Measurements from ENCODE around the gene HNRNPUL1. TPM values are rescaled to one million over a fixed set of nuclear protein-coding genes. Genes with fewer than 3 reads are reported as not detected.
A peak's percentile ranks its signal among the peaks of the same experiment; 100 is the strongest.

HNRNPUL1 gene
- total RNA-seq, 1 donor from 2014 or later: 116 TPM

- H3K4me1 ChIP-seq: peaks cover 40% of the 10 kb centered on the region
- H3K4me3 ChIP-seq: peak overlapping the region; percentile 69 to 79
- H3K27me3 ChIP-seq: no peaks in the 10 kb centered on the region
- peaks cover 0 to 40% of the 10 kb centered on the region in 2 donors for H3K36me3 ChIP-seq
- H3K9me3 ChIP-seq: no peaks in the 10 kb centered on the region
- TF ChIP-seq POLR2A (IDR thresholded peaks at IDR 0.05) (no peak), POLR2AphosphoS5 (IDR thresholded peaks at IDR 0.05; ENCODE audit: insufficient read depth in 1 of 2, low read depth in 1 of 2) (no peak)
- TF ChIP-seq, protein P1, sequence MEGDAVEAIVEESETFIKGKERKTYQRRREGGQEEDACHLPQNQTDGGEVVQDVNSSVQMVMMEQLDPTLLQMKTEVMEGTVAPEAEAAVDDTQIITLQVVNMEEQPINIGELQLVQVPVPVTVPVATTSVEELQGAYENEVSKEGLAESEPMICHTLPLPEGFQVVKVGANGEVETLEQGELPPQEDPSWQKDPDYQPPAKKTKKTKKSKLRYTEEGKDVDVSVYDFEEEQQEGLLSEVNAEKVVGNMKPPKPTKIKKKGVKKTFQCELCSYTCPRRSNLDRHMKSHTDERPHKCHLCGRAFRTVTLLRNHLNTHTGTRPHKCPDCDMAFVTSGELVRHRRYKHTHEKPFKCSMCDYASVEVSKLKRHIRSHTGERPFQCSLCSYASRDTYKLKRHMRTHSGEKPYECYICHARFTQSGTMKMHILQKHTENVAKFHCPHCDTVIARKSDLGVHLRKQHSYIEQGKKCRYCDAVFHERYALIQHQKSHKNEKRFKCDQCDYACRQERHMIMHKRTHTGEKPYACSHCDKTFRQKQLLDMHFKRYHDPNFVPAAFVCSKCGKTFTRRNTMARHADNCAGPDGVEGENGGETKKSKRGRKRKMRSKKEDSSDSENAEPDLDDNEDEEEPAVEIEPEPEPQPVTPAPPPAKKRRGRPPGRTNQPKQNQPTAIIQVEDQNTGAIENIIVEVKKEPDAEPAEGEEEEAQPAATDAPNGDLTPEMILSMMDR (IDR thresholded peaks at IDR 0.05): no peak
- peak overlapping the region; percentile 94 for H3K27ac ChIP-seq
- intact Hi-C loops (cut with DNase I): no loop called here
- no peak for DNase-seq (ENCODE audit: extremely low spot score in 2 of 2)
These were observed 46.9 kb downstream of the HNRNPUL1 start for GRCh38 chr19:41311072-41311471.

- H3K9me3 ChIP-seq: no peaks in the 10 kb centered on the region
- H3K4me1 ChIP-seq: peaks cover 40% of the 10 kb centered on the region
- peak overlapping the region; percentile 94 for H3K27ac ChIP-seq
- H3K4me3 ChIP-seq: no peak overlapping the region
- intact Hi-C loops (cut with DNase I): no loop called here
- DNase-seq (ENCODE audit: extremely low spot score in 2 of 2): no peak
- no peaks in the 10 kb centered on the region for H3K27me3 ChIP-seq
- H3K36me3 ChIP-seq: peaks cover 0 to 40% of the 10 kb centered on the region in 2 donors
- TF ChIP-seq POLR2A (IDR thresholded peaks at IDR 0.05) (no peak), POLR2AphosphoS5 (IDR thresholded peaks at IDR 0.05; ENCODE audit: insufficient read depth in 1 of 2, low read depth in 1 of 2) (no peak)
- TF ChIP-seq, protein P1 (IDR thresholded peaks at IDR 0.05): no peak
These were observed 47.4 kb downstream of the HNRNPUL1 start for GRCh38 chr19:41311613-41312012.

DNA sequence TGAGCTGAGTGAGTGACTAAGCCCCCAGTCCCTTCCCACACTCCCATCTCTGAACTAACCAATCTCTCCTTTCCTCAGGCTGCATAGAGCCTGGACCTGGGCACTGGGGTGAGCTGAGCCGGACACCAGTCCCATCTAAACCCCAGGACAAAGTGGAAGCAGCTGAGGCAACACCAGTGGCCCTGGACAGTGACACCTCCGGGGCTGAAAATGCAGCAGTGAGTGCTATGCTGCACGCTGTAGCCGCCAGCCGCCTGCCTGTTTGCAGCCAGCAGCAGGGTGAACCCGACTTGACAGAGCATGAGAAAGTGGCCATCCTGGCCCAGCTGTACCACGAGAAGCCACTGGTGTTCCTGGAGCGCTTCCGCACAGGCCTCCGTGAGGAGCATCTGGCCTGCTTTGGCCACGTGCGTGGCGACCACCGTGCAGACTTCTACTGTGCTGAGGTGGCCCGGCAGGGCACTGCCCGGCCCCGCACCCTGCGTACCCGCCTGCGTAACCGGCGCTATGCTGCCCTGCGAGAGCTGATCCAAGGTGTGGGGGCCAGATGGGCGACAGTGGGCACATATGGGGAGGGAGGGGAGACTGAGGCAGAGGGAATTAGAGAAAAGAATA, 52.2 kb downstream of the HNRNPUL1 start:
- Histone ChIP-seq H3K4me1 (peaks cover 21% of the 10 kb centered on the region), H3K4me3 (no peak overlapping the region), H3K9me3 (no peaks in the 10 kb centered on the region), H3K27ac (no peak overlapping the region), H3K27me3 (no peaks in the 10 kb centered on the region), H3K36me3 (peaks cover 0 to 76% of the 10 kb centered on the region in 2 donors)
- no peak for TF ChIP-seq POLR2A (IDR thresholded peaks at IDR 0.05)
- intact Hi-C loops (cut with DNase I): loop anchor here (5.0 kb wide), 1 partner anchor 36 kb away; the partner anchor contains the start of gene TGFB1
- DNase-seq (ENCODE audit: extremely low spot score in 2 of 2): no peak

DNA sequence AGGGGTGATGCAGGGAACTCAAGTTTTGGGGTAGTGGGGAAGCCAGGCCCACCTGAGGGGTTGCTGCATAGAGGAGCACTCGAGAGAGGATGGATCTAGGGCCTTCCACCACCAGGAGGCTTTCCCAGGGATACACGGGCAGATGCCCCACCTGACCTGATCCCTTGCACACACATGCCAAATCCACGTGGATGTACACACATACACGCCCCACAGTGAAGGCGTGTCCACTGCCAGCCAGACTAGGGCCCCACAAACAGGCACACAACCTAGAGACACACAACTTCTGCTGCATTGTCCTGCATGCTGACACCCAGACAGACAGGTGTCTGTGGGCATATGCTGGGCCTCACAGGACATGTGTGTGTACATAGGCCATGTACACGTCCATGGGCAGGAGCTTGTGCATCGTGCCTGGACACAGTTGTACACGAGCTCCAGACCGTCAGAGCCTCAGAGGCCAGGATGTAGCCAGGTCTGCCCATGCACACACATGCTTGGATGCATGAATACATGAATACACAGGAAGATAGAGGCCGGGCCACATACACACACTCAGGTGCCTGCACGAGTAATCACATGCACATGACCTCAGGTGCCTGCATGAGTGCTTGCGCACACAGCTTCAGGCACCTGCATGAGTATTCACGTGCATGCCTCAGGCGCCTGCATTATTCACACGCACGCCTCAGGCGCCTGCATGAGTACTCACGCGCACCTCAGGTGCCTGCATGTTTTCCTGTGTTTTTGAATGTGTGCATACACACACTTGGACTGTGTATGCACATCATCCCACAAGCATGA, 54.7 kb downstream of the HNRNPUL1 start:
- H3K9me3 ChIP-seq: no peaks in the 10 kb centered on the region
- H3K4me3 ChIP-seq: no peak overlapping the region
- H3K36me3 ChIP-seq: peaks cover 0 to 61% of the 10 kb centered on the region in 2 donors
- DNase-seq (ENCODE audit: extremely low spot score in 2 of 2): no peak
- intact Hi-C loops (cut with DNase I): loop anchor here (5.0 kb wide), 1 partner anchor 33 kb away; the partner anchor contains the start of gene TGFB1
- H3K4me1 ChIP-seq: peaks cover 31% of the 10 kb centered on the region
- no peak overlapping the region for H3K27ac ChIP-seq
- TF ChIP-seq, protein P1 (IDR thresholded peaks at IDR 0.05): no peak
- TF ChIP-seq POLR2AphosphoS5 (IDR thresholded peaks at IDR 0.05; ENCODE audit: insufficient read depth in 1 of 2, low read depth in 1 of 2) (no peak), POLR2A (IDR thresholded peaks at IDR 0.05) (no peak)
- H3K27me3 ChIP-seq: no peaks in the 10 kb centered on the region

DNA sequence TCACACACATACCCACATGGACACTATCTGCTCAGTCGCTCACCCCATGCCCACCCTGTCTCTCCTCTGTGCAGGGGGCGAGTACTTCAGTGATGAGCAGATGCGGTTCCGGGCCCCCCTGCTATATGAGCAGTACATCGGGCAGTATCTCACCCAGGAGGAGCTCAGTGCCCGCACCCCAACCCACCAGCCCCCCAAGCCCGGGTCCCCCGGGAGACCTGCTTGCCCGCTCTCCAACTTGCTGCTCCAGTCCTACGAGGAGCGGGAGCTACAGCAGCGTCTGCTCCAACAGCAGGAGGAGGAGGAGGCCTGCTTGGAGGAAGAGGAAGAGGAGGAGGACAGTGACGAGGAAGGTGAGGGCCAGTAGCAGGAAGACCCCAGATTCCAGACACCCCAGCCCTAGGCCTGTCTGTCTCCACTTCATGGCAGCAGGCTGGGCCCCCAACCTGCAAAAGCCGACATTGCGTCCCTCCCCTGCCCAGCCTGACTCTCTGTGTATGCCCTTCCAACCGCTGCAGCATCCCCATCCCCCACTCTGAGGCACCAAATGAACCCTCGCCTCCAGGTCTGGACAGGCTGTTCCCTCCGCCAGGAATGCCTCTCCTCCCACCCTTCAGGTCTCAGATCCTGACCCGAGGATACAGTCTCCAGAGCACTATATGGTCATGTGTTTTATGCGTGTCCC, 55.5 kb downstream of the HNRNPUL1 start:
- Histone ChIP-seq H3K27ac (no peak overlapping the region), H3K9me3 (no peaks in the 10 kb centered on the region), H3K36me3 (peaks cover 0 to 56% of the 10 kb centered on the region in 2 donors), H3K4me1 (peaks cover 39% of the 10 kb centered on the region), H3K27me3 (no peaks in the 10 kb centered on the region), H3K4me3 (no peak overlapping the region)
- TF ChIP-seq POLR2AphosphoS5 (IDR thresholded peaks at IDR 0.05; ENCODE audit: insufficient read depth in 1 of 2, low read depth in 1 of 2): no peak
- TF ChIP-seq, protein P1 (IDR thresholded peaks at IDR 0.05): no peak
- no peak for TF ChIP-seq POLR2A (IDR thresholded peaks at IDR 0.05)
- DNase-seq (ENCODE audit: extremely low spot score in 2 of 2): no peak
- intact Hi-C loops (cut with DNase I): loop anchor here (5.0 kb wide), 1 partner anchor 33 kb away; the partner anchor contains the start of gene TGFB1

All from vagina (tissue), 2 donors.